ENCODE results near the gene TMEM184B. TPM values are rescaled to one million over a fixed set of nuclear protein-coding genes. Genes with fewer than 3 reads are reported as not detected.
A peak's percentile ranks its signal among the peaks of the same experiment; 100 is the strongest.

TMEM184B gene
- total and polyA plus RNA-seq, 8 donors: 11.6 to 30.5 (median 18.6) TPM

DNA sequence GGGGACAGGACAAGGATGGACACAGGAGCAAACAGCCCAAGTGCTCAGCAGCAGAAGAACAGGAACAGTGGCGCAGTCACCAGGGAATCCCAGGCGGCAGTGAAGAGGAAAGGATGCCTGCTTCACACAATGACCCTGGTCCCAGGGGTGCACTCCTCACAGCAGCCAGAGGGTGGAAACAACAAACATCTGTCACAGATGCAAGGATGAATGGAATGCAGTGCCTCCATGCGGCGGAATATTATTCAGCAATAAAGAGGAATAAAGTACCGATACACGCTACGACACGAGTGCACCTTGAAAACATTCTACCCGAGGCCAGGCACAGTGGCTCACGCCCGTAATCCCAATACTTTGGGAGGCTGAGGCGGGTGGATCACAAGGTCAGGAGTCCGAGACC, 31.7 kb upstream of the TMEM184B start:
- H3K9me3 ChIP-seq: no peaks in the 10 kb centered on the region
- no peaks in the 10 kb centered on the region for H3K27me3 ChIP-seq
- DNase-seq: no peak
- FAIRE-seq: no peak
- peaks cover 14 to 21% (median 20%) of the 10 kb centered on the region in 3 donors for H3K4me1 ChIP-seq
- 87 to 90% methylated on average over 13 of the region's 13 CpGs for WGBS, 2 donors
- no peak for TF ChIP-seq CTCF (IDR thresholded peaks at IDR 0.05)
- intact Hi-C loops (cut with DNase I): no loop called here
- peak overlapping the region in 1 of 4 donors; percentile 57 for H3K27ac ChIP-seq
- peak in 1 of 4 donors; percentile 12 for ATAC-seq
- no peak overlapping the region for H3K4me3 ChIP-seq
- peaks cover 3 to 36% (median 19%) of the 10 kb centered on the region in 3 donors for H3K36me3 ChIP-seq

- FAIRE-seq: no peak
- H3K4me3 ChIP-seq: no peak overlapping the region
- H3K4me1 ChIP-seq: peaks cover 20 to 23% (median 20%) of the 10 kb centered on the region in 3 donors
- WGBS, 2 donors: 75 to 85% methylated on average over 5 of the region's 5 CpGs
- no peak for DNase-seq
- no peaks in the 10 kb centered on the region for H3K27me3 ChIP-seq
- intact Hi-C loops (cut with DNase I): no loop called here
- peak overlapping the region in 1 of 4 donors; percentile 11 for H3K27ac ChIP-seq
- H3K36me3 ChIP-seq: peaks cover 3 to 42% (median 25%) of the 10 kb centered on the region in 3 donors
- ATAC-seq: no peak
- no peak for TF ChIP-seq CTCF (IDR thresholded peaks at IDR 0.05)
- H3K9me3 ChIP-seq: no peaks in the 10 kb centered on the region
These were observed 31.2 kb upstream of the TMEM184B start for GRCh38 chr22:38303974-38304373.

DNA sequence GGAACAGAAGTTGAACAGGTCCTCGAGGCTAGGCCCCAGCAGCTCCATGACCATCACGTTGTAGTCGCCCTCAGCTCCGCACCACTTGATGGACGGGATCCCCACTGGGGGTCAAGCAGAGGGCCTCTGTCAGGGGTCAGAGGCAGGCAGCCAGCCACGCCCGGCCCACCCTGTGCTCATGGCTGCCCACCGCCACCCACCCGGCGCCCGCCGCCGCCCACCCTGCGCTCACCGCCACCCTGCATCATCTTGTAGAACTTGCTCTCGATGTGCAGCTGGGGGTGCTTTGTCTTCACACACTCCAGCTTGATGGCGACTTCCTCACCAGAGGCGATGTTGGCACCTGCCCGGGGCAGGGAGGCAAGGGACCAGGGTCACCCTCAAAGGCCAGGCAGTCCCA, 30.1 kb upstream of the TMEM184B start:
- no peaks in the 10 kb centered on the region for H3K9me3 ChIP-seq
- H3K4me1 ChIP-seq: peaks cover 20 to 25% (median 24%) of the 10 kb centered on the region in 3 donors
- no peak overlapping the region for H3K27ac ChIP-seq
- intact Hi-C loops (cut with DNase I): no loop called here
- 93 to 95% methylated on average over 19 of the region's 19 CpGs for WGBS, 2 donors
- no peak overlapping the region for H3K4me3 ChIP-seq
- H3K36me3 ChIP-seq: peaks cover 3 to 52% (median 31%) of the 10 kb centered on the region in 3 donors
- no peak for TF ChIP-seq CTCF (IDR thresholded peaks at IDR 0.05)
- FAIRE-seq (no peak), DNase-seq (no peak), ATAC-seq (no peak)
- H3K27me3 ChIP-seq: no peaks in the 10 kb centered on the region

GRCh38 chr22:38300946-38301345, 28.1 kb upstream of the TMEM184B start:
- FAIRE-seq (no peak), ATAC-seq (no peak), DNase-seq (no peak)
- Histone ChIP-seq H3K27ac (no peak overlapping the region), H3K36me3 (peaks cover 3 to 71% (median 39%) of the 10 kb centered on the region in 3 donors), H3K27me3 (no peaks in the 10 kb centered on the region), H3K4me3 (no peak overlapping the region), H3K4me1 (peaks cover 15 to 24% (median 22%) of the 10 kb centered on the region in 3 donors), H3K9me3 (no peaks in the 10 kb centered on the region)
- TF ChIP-seq CTCF (IDR thresholded peaks at IDR 0.05): no peak
- WGBS, 2 donors: 95 to 100% methylated on average over 3 of the region's 3 CpGs
- intact Hi-C loops (cut with DNase I): no loop called here

DNA sequence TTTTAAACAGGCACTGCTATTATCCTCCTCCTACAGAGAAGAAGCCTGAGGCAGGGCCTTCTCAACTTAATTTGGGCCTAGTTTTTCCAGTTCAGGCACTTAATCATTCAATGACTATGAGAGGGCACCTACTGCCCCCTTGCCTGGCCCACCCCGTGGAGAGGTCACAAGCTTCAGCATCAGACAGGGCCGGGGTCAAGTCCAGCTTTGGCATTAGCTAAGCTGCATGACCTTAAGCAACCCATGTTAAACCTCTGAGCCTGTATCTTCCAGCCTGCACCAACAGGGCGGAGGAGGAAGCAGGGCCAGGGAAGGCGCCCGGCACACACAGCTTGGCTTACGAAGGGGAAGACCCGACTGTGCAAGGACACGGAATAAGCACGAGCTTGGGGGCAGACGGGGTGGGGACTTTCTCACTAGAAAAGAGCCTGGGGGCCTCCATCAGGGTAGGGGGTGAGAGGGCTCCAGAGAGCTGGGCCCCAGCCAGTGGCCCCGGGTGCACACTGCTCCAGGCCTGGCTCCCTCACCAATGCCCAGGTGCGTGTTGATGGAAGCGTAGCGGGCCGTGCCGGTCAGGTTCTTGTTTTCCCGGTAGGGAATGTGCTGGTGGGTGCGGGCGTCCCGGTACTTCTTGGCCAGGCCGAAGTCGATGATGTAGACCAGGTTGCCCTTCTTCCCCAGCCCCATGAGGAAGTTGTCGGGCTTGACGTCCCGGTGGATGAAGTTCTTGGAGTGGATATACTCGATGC, 27.6 kb upstream of the TMEM184B start:
- FAIRE-seq (no peak), DNase-seq (no peak), ATAC-seq (no peak)
- Histone ChIP-seq H3K36me3 (peaks cover 3 to 75% (median 39%) of the 10 kb centered on the region in 3 donors), H3K4me1 (peaks cover 9 to 19% (median 16%) of the 10 kb centered on the region in 3 donors), H3K9me3 (no peaks in the 10 kb centered on the region), H3K4me3 (no peak overlapping the region), H3K27me3 (no peaks in the 10 kb centered on the region), H3K27ac (no peak overlapping the region)
- intact Hi-C loops (cut with DNase I): no loop called here
- 89% methylated on average over 26 of the region's 26 CpGs for WGBS, 2 donors
- TF ChIP-seq CTCF (IDR thresholded peaks at IDR 0.05): no peak

All from pancreas (tissue), 10 donors.